NCI-H460 (cell line): ENCODE data around the gene NECAB2. TPM values are rescaled to one million over a fixed set of nuclear protein-coding genes. Genes with fewer than 3 reads are reported as not detected.
"Not testable (repeated sequence)": the region's sequence is repeated elsewhere in the genome, so short reads cannot be mapped to it uniquely, and the experiment has no call there.

ENCODE experiments used
- DNase-seq: peaks from one replicate; pipeline ENCODE4 v3.0.0-alpha.2; 2016; ENCODE audit warnings: low read depth; ENCODE audit errors: extremely low read depth
- total RNA-seq: library from RNA; depleted of rRNA; stranded (reverse); fragments of >200 nt; shearing (Covaris generic); gene quantifications from 2 replicates; pipeline ENCODE4 v1.2.3, GENCODE V29; 2014

NECAB2 gene
- total RNA-seq, 1 experiment from 2014 or later, result 1.1 TPM

DNA sequence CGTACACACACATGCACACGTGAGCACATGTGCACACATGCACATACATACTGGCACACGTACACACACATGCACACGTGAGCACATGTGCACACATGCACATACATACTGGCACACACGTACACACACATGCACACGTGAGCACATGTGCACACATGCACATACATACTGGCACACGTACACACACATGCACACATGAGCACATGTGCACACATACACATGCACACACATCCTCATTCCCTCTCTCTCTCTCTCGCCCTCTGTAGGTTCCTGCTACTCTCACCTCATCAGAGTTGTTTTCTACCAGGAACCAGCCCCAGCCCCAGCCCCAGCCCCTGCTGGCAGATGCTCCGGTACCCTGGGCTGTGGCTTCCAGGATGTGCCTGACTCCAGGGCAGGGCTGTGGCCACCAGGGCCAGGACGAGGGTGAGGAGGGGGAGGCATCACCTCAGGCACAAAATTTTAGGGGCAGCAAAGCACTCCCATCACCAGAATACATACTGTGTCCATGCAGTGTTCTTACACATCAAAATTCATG, 17.1 kb upstream of the NECAB2 start:
- DNase-seq, result not testable (repeated sequence)

DNA sequence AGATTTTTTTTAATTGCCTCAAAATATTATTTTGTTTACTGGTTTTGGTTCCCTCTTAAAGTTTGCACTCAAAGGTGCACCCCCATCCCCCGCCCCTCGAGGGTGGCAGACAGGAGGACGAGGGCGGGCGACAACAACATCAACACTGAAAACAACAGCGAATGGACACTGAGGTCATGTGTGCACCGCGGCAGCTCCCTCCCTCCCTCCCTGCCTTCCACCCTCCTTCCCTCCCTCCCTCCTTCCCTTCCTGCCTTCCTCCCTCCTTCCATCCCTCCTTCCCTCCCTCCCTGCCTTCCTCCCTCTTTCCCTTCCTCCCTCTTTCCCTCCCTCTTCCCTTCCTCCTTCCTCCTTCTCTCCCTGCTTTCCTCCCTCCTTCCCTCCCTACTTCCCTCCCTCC, 16.5 kb upstream of the NECAB2 start:
- no peak for DNase-seq

DNA sequence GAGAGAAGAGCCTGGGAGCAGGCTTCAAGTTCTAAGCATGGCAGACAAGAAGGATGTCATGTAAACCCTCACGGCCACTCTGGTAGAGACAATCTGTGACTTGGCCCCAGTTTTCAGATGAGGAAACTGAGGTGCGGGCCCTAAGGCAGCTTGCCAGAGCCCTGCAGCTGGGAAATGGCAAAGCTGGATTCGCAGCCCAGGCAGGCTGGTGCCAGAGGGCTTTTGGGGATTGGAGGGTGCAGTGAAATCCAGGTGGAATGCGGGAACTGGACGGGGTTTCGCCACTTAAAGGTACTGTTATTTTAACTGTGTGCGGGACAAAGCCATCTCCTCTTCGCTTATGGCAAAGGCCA, 15.5 kb upstream of the NECAB2 start:
- peak; percentile 62 for DNase-seq

DNA sequence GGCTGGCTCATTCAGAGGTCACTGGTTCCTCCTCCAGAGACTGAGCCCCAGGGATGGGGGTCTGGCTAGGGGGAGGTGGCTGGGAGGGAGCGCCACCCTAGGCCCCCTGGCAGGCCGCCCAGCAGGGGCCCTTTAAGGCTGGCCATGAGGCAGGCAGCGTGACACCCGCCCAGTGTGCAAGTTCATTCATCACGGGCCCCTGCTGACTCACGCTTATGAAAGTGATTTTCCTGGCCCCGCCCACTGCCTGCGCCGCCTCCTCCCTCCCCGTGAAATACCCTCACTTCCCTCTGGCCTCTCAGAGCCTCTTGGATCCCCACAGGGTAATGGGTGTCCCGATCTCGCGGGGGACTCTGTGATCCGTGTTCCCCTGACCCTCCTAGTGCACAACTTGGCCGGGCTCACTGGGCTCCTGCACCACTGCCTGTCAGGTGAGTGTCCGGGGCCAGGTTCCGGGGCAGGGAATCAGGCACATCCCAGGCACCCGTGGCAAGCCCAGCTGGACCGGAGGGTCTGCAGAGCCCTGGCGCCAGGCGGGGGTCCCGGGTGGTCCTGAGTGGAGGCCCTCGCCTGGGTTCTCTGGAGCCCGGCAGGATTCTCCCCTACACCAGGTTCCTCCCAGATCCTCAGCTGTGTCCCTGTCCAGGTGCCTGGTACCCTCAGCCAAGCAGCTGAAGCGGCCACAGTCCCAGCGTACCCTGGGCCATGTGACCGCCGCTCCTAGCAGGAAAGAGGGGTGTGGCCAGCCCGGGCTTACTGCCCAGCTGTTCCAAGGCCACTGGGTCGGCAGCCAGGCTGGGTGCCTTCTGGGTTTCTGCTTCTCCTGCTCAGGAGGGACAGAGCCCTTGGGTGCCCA, 14.9 kb upstream of the NECAB2 start, which contains the start of gene OSGIN1:
TSS of gene OSGIN1 (plus strand) at position 301 of the 856 bp plus-strand sequence. CDS start 4,432 bp downstream, outside the sequence.
- peak; percentile 93 for DNase-seq

DNA sequence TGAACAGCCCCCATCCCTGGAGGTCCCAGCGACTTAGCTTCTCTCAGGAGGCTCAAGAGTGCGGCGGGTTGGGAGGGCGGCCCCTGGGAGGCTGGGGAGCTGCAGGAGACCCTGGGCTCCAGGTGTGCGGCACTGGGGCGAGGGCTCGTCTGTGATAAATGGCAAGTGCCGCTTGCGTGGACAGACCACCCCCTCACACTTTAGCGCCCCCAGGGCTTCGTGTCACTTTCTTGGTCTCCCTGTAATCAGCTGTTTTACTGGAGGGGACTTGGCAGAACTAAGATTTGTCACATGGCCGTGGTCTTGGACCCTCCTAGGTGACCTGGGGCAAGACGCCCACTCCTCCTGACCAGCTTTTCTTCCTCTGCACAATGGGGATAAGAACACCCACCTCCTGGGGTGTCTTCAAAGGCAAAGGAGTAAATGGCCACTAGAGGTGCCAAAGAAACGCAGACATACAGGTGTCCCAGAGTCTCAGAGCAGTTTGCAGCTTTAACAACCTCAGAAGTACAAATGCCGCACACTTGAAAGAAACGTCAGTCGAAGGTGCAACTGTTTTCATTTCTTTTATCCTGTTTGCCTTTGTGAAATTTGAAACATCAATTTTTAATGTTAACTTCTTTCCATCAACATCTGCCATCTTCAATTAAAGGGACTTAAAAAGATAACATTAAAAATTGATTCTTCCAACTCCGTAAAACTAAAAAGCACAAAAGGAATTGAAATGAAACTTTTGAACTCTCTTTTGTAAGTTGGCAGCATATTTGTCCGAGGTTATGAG, 14.1 kb upstream of the NECAB2 start:
- peak; percentile 45 for DNase-seq

DNA sequence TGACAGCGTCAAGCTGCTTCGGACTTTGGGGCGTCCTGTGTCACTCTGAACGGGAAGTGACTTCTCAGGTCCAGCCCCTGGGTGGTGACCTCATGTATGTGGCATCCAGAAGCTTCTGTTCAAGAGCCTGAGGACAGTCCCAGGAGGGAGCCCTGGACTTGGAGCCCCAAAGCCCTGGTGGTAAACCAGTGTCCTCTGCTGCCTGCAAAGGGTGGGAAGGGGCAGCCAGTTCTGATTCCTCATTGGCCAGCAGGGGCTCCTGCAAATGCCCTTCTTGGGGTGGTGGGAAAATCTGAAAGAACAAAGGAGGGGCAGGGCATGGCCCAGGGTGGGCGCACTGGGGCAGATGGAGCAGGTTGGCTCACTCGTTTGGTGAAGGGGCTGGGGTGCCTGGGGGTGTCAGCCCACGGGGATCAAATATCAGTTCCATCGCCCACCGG, 13.4 kb upstream of the NECAB2 start:
- DNase-seq, result no peak

DNA sequence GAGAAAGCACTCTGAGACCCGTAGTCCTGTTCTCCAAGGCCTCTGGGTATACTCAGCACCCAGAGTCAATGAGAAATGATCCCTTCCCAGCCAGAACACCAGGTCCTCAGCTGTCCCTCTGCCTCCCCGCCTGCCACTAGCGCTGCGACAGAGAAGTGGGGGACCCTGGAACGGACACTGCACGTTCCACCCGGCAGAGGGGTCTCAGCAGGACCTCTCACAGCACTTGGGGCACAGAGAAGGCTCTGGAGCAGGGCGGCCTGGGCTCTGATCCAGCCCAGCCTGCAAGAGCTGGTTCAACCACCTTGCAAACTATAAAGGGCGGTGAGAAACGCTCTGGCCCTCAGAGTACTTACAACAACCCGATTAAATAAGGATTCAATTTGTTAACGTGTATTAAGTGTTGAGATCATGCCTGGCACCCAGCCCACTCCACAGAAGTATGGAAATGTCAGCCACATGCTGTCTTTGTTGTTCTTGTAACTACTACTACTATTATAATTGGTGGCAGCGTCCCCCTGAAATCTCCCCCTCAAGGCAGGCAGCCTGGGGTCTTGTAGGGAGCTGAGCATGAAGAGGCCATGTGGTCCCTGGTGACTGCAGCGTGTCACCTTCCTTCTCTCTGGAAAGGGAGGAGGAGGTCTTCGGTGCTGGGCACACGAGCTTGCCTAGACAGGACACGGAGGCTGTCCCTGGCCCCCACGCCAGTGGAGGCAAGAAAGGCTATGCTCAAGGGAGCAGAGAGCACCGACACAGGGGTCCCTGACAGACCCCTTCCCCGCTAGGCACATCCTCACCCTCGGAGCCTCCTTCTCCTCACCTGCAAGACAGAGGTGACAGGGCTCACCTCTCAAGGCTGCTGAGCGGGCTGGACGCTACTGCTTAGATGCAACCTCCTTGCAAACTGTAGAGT, 12.6 kb upstream of the NECAB2 start:
- no peak for DNase-seq

DNA sequence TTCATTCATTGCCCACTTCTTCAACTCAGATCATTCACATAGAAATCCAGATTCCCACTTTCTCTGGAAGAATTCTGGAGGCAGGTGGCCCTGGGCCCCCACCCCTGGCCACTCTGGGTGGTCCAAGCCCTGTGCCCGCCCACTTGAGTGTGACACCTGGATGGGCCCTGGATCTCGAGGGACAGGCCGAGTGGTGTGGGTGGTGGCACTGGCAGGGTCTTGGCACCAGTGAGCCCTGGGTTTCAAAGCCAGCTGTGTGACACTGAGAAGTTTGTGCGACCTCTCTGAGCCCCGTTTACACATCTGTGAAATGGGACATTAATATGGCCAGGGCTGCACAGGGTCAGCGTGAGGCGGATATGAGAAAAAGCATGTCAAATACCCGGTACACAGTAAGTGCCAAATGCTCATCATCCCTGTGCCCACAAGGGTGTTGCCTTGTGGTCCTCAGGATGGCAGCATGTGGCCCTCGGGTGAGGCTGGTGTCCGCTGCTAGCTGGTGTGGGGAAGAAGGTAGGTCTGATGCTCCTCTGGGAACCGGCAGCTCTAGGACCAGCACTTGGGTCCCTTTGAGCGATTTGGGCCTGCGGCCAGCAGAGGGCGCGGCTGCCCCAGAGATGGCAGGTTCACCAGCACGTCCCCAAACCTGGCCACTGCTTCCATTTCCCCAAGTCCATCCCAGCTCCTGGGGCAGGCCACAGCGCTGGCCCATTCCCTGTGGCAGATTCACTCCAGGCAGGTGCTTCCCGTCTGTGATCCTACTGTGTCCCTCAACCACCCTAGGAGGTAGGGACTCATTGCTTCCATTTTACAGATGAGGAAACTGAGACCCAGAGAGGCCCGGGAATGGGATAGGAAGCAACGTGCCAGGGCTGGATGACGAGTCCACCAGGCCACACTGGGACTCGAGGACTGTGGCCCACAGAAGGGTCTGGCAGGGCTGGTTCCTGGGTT, 11.4 kb upstream of the NECAB2 start:
- DNase-seq, result peak; percentile 61

DNA sequence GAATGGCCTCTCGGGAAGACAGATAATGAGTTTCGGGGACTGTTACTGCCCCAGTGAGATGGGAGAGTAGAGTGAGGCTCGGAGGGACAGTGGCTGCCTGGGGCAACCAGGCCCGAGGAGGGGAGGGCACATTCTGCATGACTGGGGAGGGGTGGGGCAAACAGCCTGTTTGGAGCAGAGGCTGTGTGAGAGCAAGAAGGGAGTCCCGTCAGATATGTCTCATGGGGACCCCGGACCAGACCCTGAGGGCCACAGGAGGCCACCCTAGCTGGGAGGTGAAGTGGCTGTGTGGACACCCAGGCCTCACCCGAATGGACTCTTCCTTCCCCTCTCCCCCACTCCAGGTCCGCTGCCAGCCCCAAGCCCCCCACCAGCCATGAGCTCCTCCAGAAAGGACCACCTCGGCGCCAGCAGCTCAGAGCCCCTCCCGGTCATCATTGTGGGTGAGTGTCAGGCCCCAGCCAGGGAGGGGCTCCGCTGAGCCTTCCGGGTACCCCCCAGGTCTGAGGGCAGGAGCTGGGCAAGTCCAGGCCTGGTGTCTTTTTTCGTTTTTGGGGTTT, 10.7 kb upstream of the NECAB2 start:
- DNase-seq, result no peak

DNA sequence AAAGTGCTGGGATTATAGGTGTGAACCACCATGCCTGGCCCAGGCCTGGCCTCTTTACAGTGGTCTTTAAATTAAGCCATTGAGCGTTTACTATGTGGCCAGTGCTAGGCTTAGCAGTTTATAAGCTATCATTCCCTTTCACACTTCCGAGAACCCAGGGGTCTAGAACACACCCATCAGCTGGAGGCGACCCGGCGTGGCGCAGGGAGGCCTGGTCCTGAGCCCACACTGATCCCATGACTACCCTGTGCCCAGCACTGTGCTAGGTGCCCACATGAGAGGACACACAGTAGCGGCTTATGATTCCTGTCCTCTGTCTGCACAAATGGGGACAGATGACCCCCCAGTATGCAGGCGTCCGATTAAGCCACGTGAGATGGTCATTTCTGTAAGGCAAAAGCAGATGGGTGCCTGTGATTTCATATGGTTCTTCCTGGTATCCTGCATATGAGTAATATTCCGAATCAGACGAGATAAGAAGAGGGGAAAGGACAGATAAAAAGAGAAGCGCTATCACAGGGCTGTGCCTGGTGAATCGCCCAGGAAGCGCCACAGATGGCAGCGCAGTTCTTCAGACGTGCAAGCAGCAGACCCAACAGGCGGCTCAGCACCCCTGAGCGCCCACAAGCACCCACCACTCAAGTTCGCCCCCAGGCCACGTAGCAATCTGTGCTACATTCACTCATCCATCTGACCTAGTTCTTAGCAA, 9.8 kb upstream of the NECAB2 start:
- no peak for DNase-seq

DNA sequence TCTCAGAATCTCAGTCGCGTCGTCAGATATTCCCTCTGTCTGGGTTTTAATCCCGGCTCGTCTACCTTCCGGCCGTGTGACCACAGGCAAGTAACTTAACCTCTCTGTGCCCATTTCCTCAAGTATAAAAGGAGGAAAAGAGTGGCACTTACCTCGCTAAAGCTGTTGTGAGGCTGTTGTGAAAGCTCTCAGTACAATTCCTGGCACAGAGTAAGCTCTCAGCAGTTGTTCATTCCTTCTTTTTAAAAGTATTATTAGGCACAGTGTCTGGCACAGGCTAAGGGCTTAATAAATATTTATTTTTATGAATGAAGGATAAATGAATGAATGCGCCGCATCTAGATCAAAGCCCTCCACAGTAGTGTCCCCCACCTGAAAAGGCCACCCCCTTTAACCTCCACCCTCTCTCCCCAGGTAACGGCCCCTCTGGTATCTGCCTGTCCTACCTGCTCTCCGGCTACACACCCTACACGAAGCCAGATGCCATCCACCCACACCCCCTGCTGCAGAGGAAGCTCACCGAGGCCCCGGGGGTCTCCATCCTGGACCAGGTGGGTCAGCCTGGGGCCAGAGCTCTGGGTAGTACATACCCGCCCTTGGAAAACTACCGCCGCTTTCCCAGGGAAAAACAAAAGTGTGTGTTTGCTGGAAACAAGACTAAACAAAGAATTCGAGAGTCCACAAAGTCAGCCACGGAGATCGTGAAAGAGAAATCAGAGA, 9.0 kb upstream of the NECAB2 start:
- DNase-seq, result no peak

DNA sequence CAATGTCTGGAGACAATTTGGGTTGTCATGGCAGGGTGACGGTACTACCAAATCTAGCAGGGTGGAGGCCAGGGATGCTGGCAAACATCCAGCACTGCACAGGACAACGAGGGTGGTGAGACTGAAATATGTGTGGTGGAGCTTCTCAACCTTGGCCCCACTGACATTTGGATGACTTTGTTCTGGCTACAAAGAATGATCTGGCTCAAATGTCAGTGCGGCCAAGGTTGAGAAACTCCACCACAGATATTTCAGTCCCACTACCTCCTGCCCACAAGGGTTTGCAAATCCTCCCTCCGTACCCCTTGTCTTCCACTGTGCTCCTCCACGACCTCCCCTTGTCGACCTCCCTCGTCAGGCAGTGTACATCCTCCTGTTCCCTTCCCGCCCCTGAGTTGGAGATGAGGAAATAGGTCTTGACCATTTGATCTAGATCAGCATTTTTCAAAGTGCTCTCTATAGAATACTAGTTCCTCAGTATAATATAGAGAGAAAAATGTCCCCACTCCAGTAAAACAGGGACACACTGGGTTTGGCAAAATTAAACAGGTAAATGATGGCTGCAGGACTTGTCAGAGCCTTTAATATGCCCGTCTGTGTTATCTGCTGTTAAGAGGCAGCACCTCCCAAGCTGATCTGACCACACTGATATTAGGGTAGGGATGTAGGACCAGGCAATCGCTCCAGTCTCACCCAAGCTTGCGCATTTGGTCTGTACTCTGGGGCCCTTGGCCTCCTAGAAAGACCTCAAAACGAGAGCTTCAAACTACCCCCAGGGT, 8.2 kb upstream of the NECAB2 start:
- no peak for DNase-seq

DNA sequence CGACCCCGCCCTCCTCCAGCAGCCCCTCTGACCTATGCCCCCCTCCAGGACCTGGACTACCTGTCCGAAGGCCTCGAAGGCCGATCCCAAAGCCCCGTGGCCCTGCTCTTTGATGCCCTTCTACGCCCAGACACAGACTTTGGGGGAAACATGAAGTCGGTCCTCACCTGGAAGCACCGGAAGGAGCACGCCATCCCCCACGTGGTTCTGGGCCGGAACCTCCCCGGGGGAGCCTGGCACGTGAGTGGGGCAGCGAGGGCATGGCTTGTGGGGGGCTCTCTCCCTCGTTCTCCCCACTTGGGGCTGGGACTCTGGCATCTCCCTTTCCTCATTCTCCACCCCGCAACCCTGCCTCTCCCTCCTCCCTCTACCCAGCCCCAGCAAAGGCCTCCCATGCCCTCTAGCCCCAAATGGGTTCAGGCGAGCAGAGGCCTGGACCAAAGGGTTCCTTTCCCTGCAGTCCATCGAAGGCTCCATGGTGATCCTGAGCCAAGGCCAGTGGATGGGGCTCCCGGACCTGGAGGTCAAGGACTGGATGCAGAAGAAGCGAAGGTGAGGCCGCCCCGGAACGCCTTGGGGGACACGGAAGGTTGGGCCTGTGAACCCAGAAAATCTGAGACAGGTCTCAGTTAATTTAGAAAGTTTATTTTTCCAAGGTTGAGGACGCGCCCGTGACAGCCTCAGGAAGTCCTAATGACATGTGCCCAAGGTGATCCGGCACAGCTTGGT, 7.4 kb upstream of the NECAB2 start:
- DNase-seq, result no peak

DNA sequence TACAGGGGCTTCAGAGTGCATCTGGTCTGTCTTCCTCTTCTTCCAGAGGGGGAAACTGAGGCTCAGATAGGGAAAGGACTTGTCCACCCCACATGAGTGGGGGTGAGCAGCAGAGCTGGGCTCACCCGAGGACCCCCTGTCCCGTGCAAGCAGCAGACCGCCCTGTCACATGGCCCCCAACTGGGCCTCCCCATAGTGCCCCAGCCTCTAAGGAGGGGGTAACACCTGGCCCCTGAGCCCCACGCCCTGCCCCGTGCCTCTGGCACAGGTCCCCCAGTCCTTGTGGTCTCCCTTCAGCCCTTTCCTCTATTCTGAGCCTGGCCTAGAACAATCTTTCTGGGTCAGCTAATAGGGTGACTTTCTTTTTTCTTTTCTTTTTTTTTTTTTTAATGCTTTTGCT, 6.5 kb upstream of the NECAB2 start:
- no peak for DNase-seq

DNA sequence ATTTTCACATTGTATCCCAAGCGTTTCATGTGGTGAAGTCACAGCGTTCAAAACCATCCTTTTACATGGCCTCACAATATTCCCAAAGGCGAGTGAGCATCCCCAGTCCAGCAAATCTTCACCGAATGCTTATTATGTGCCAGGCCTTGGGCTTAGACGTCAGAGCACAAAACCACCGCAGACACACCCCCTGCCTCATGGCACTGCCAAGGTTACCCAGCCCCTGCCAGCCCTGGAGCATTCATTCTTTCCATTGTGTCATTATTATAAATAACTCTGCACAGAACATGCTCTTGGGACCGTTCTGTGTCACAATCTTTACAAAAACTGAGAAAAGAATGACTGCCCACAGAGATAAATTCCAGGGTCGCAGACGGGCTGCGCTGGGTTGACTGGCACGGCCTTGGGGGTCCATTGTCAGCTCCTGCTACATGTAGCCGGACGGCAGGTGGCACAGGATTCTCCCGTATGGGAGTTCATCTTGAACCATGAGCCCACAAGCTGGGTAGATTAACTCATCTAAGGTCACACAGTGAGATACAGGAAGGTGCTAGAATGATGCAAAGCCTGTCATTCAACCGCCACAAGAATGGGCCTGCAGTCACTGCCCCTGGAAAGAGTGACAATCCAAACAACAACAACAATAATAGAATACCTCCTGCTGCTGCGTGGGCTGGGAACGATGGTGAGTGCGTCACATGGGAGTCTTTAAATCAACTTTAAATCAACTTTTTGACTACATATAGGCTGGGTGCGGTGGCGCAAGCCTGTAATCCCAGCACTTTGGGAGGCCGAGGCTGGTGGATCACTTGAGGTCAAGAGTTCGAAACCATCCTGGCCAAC, 4.5 kb upstream of the NECAB2 start:
- no peak for DNase-seq
